MCF 10A (cell line): ENCODE measurements around the gene NR2F1-AS1. TPM values are rescaled to one million over a fixed set of nuclear protein-coding genes. Genes with fewer than 3 reads are reported as not detected.

Experiments
- BruUV-seq: library from RNA; stranded (reverse); fragments of 400-500 nt; replicated peaks from 2 replicates; lab custom pipeline; 2021; lab: Mats Ljungman, UMichigan
- CTCF ChIA-PET: fragments of 300-600 bp; sonication (Branson Sonifier 250); formaldehyde crosslinking; extraction: SDS; loops from one replicate; lab custom pipeline; 2021; ENCODE audit warnings: antibody characterized with exemption, inconsistent platforms; lab: Yijun Ruan, JAX
- POLR2A ChIA-PET: fragments of 300-600, 350-650 bp; sonication (Branson Sonifier 250); formaldehyde crosslinking; extraction: SDS; loops from one replicate; lab custom pipeline; 2020; ENCODE audit warnings: antibody characterized with exemption, inconsistent platforms; lab: Yijun Ruan, JAX
- DNase-seq: peaks from one replicate; pipeline ENCODE4 v3.0.0-alpha.2; 2018; ENCODE audit not compliant: unreplicated experiment
- H3K27ac Mint-ChIP-seq: one replicate; pipeline ENCODE4 v1.8.0; 2022; ENCODE audit warnings: mild to moderate bottlenecking, low read depth, mixed read lengths; ENCODE audit not compliant: unreplicated experiment
- H3K27me3 Mint-ChIP-seq: one replicate; pipeline ENCODE4 v1.8.0; 2022; ENCODE audit warnings: mixed read lengths; ENCODE audit not compliant: insufficient read depth, unreplicated experiment
- H3K36me3 Mint-ChIP-seq: one replicate; pipeline ENCODE4 v1.8.0; 2022; ENCODE audit warnings: mild to moderate bottlenecking, moderate library complexity, mixed read lengths; ENCODE audit not compliant: insufficient read depth, unreplicated experiment
- H3K4me1 Mint-ChIP-seq: one replicate; pipeline ENCODE4 v1.8.0; 2022; ENCODE audit warnings: mixed read lengths; ENCODE audit not compliant: insufficient read depth, unreplicated experiment
- H3K4me3 Mint-ChIP-seq: one replicate; pipeline ENCODE4 v1.8.0; 2022; ENCODE audit warnings: mild to moderate bottlenecking, moderate library complexity, mixed read lengths; ENCODE audit not compliant: unreplicated experiment
- H3K9me3 Mint-ChIP-seq: one replicate; pipeline ENCODE4 v1.8.0; 2022; ENCODE audit warnings: mixed read lengths; ENCODE audit not compliant: unreplicated experiment
- CTCF ChIP-seq: fragments of 200-600 bp; IDR thresholded peaks from one replicate; pipeline ENCODE4 v1.8.0; 2022; ENCODE audit warnings: antibody characterized with exemption, mild to moderate bottlenecking; ENCODE audit not compliant: unreplicated experiment
- intact Hi-C: fragments of 100-400 bp; cut with micrococcal nuclease; formaldehyde crosslinking; loops from 2 replicates; pipeline ENCODE4 v1.14.1; 2022
- total RNA-seq: library from RNA; stranded (reverse); gene quantifications from 2 replicates; pipeline ENCODE4 v1.2.3, GENCODE V29; 2022

The NR2F1-AS1 gene
- total RNA-seq, 1 experiment from 2014 or later = 3.2 TPM

GRCh38 chr5:93572101-93572607, 8.9 kb downstream of the NR2F1-AS1 start:
- Mint-ChIP-seq H3K27me3 (no peaks in the 10 kb centered on the region), H3K9me3 (no peaks in the 10 kb centered on the region), H3K27ac (no peak overlapping the region), H3K4me3 (no peak overlapping the region), H3K36me3 (no peaks in the 10 kb centered on the region), H3K4me1 (no peaks in the 10 kb centered on the region)
- DNase-seq = no peak
- intact Hi-C loops = no loop called here
- POLR2A ChIA-PET = no interaction called here
- BruUV-seq = no TSS peak
- TF ChIP-seq CTCF = no peak
- CTCF ChIA-PET = interaction anchor here (0.6 to 0.9 kb wide), 2 partner anchors 10 to 885 kb away, joined by 4 to 8 read pairs; no protein-coding TSS in a partner anchor

DNA sequence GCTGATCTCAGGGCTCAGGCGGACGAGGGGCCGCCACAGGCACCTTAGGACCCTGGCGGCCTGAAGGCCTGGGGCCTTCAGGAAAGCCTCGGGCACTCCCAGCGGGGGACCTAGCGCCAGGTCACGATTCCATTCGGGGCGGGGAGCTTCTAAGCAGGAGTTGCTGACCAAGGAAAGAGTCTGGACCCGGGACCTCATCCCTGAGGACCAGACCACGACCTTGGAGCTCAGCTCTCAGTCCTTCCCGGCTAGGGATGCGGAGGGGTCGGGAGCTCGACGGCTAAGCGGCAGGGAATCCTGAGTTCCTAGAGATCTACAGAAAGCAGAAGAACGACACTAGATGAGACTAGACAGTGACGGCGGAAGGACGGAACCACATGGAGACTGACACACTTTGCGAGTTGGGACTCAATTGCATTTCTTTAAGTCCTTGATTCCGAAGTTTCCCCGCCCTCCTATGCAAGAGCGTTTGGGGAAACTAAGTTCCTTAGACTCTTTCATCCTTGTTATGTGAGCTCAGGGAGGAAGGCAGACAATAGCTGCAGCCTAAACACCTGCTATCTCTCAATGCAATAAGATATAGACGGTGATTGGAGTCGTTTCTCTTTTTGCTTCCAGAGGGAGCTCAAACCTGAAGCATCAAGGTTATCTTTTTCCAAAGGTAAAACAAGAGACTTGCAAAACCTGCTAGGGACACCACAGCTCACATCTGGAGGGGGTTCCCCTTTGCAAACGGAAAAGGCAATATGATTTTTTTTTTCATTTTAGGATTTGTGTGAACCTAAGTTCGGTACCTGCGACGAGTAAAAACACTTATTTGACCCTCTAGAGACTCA, 9.7 kb downstream of the NR2F1-AS1 start:
- Mint-ChIP-seq H3K36me3 (no peaks in the 10 kb centered on the region), H3K4me1 (no peaks in the 10 kb centered on the region), H3K27me3 (no peaks in the 10 kb centered on the region), H3K27ac (no peak overlapping the region), H3K4me3 (no peak overlapping the region), H3K9me3 (no peaks in the 10 kb centered on the region)
- ChIA-PET POLR2A (no interaction called here), CTCF (interaction anchor here (0.6 to 0.7 kb wide), 3 partner anchors 11 to 1145 kb away, joined by 3 to 8 read pairs (median 3); no protein-coding TSS in a partner anchor)
- intact Hi-C loops = no loop called here
- DNase-seq = no peak
- TF ChIP-seq CTCF = no peak
- no TSS peak for BruUV-seq

GRCh38 chr5:93570294-93571113, 10.5 kb downstream of the NR2F1-AS1 start:
- TF ChIP-seq CTCF = no peak
- Mint-ChIP-seq H3K27ac (no peak overlapping the region), H3K27me3 (no peaks in the 10 kb centered on the region), H3K4me3 (no peak overlapping the region), H3K9me3 (no peaks in the 10 kb centered on the region), H3K36me3 (no peaks in the 10 kb centered on the region), H3K4me1 (no peaks in the 10 kb centered on the region)
- ChIA-PET POLR2A (no interaction called here), CTCF (no interaction called here)
- DNase-seq = no peak
- intact Hi-C loops = no loop called here
- no TSS peak for BruUV-seq
